Memory B cell (primary cell): ENCODE measurements around the gene SCAF11.

Experiments
- ATAC-seq: fragments of 150-1000 bp; cut with Tn5 transposase; 2 replicates; pipeline ENCODE4 v1.10.0; 2021; ENCODE audit warnings: low read depth, mild to moderate bottlenecking, moderate library complexity
- DNase-seq, 2 donors: peaks; one replicate each; pipeline ENCODE4 v3.0.0; 2022; ENCODE audit warnings: low spot score in 2 of 2
- H3K27ac Mint-ChIP-seq: one replicate; pipeline ENCODE4 v1.8.0; 2022; ENCODE audit warnings: mild to moderate bottlenecking, moderate library complexity, mixed read lengths
- H3K27me3 Mint-ChIP-seq: one replicate; pipeline ENCODE4 v1.8.0; 2022; ENCODE audit warnings: mixed read lengths
- H3K36me3 Mint-ChIP-seq: one replicate; pipeline ENCODE4 v1.8.0; 2022; ENCODE audit warnings: mild to moderate bottlenecking, mixed read lengths
- H3K4me1 Mint-ChIP-seq: one replicate; pipeline ENCODE4 v1.8.0; 2022; ENCODE audit warnings: mixed read lengths
- H3K4me3 Mint-ChIP-seq: one replicate; pipeline ENCODE4 v1.8.0; 2022; ENCODE audit warnings: mild to moderate bottlenecking, moderate library complexity, mixed read lengths
- H3K9me3 Mint-ChIP-seq: one replicate; pipeline ENCODE4 v1.8.0; 2022; ENCODE audit warnings: mixed read lengths

Gene SCAF11

GRCh38 chr12:45989721-45990467 lies 480 bp downstream of the SCAF11 start:
- peak; percentile 10 for ATAC-seq
- peak; percentile 43 to 63 for DNase-seq
- Mint-ChIP-seq H3K36me3 (peaks cover 18% of the 10 kb centered on the region), H3K4me1 (peaks cover 34% of the 10 kb centered on the region), H3K27ac (peak overlapping the region; percentile 98), H3K27me3 (no peaks in the 10 kb centered on the region), H3K9me3 (peaks cover 5% of the 10 kb centered on the region), H3K4me3 (peak overlapping the region; percentile 91)

- no peaks in the 10 kb centered on the region for H3K27me3 Mint-ChIP-seq
- H3K9me3 Mint-ChIP-seq = peaks cover 5% of the 10 kb centered on the region
- H3K36me3 Mint-ChIP-seq = peaks cover 20% of the 10 kb centered on the region
- H3K27ac Mint-ChIP-seq = peak overlapping the region; percentile 98
- no peak for DNase-seq
- H3K4me1 Mint-ChIP-seq = peaks cover 37% of the 10 kb centered on the region
- H3K4me3 Mint-ChIP-seq = peak overlapping the region; percentile 91
- ATAC-seq = no peak
These were observed 1.1 kb downstream of the SCAF11 start for GRCh38 chr12:45989287-45989686.

- DNase-seq = no peak
- Mint-ChIP-seq H3K36me3 (peaks cover 22% of the 10 kb centered on the region), H3K27me3 (no peaks in the 10 kb centered on the region), H3K27ac (no peak overlapping the region), H3K9me3 (peaks cover 5% of the 10 kb centered on the region), H3K4me3 (peak overlapping the region; percentile 35), H3K4me1 (peaks cover 43% of the 10 kb centered on the region)
- ATAC-seq = no peak
These were observed 2.1 kb downstream of the SCAF11 start for GRCh38 chr12:45988264-45988663.

GRCh38 chr12:45987340-45987727 lies 3.0 kb downstream of the SCAF11 start:
- Mint-ChIP-seq H3K27ac (peak overlapping the region; percentile 97), H3K36me3 (peaks cover 22% of the 10 kb centered on the region), H3K4me3 (peak overlapping the region; percentile 72), H3K9me3 (peaks cover 5% of the 10 kb centered on the region), H3K27me3 (no peaks in the 10 kb centered on the region), H3K4me1 (peaks cover 51% of the 10 kb centered on the region)
- DNase-seq = no peak
- ATAC-seq = no peak

GRCh38 chr12:45986641-45987339 lies 3.6 kb downstream of the SCAF11 start:
- H3K27ac Mint-ChIP-seq = peak overlapping the region; percentile 97
- H3K9me3 Mint-ChIP-seq = peaks cover 5% of the 10 kb centered on the region
- peaks cover 47% of the 10 kb centered on the region for H3K4me1 Mint-ChIP-seq
- H3K4me3 Mint-ChIP-seq = peak overlapping the region; percentile 72
- H3K27me3 Mint-ChIP-seq = no peaks in the 10 kb centered on the region
- ATAC-seq (peak; percentile 14), DNase-seq (peak; percentile 25 to 44)
- H3K36me3 Mint-ChIP-seq = peaks cover 22% of the 10 kb centered on the region

- ATAC-seq (no peak), DNase-seq (no peak)
- H3K4me3 Mint-ChIP-seq = peak overlapping the region; percentile 35
- H3K9me3 Mint-ChIP-seq = peaks cover 2% of the 10 kb centered on the region
- H3K27ac Mint-ChIP-seq = peak overlapping the region; percentile 31
- no peaks in the 10 kb centered on the region for H3K27me3 Mint-ChIP-seq
- H3K36me3 Mint-ChIP-seq = peaks cover 15% of the 10 kb centered on the region
- H3K4me1 Mint-ChIP-seq = peaks cover 59% of the 10 kb centered on the region
These were observed 9.1 kb downstream of the SCAF11 start for GRCh38 chr12:45981075-45981837.

- DNase-seq = no peak
- no peak for ATAC-seq
- no peak overlapping the region for H3K4me3 Mint-ChIP-seq
- peak overlapping the region; percentile 41 for H3K27ac Mint-ChIP-seq
- peaks cover 57% of the 10 kb centered on the region for H3K4me1 Mint-ChIP-seq
- peaks cover 10% of the 10 kb centered on the region for H3K36me3 Mint-ChIP-seq
- peaks cover 2% of the 10 kb centered on the region for H3K9me3 Mint-ChIP-seq
- H3K27me3 Mint-ChIP-seq = no peaks in the 10 kb centered on the region
These were observed 9.8 kb downstream of the SCAF11 start for GRCh38 chr12:45980540-45980939.

- H3K4me3 Mint-ChIP-seq = no peak overlapping the region
These were observed 12.3 kb downstream of the SCAF11 start for GRCh38 chr12:45978108-45978507.

GRCh38 chr12:45977620-45978019 lies 12.8 kb downstream of the SCAF11 start:
- Mint-ChIP-seq H3K9me3 (peaks cover 1% of the 10 kb centered on the region), H3K4me1 (peaks cover 59% of the 10 kb centered on the region), H3K27ac (peak overlapping the region; percentile 85), H3K36me3 (peaks cover 19% of the 10 kb centered on the region), H3K27me3 (no peaks in the 10 kb centered on the region), H3K4me3 (no peak overlapping the region)
- DNase-seq = no peak
- no peak for ATAC-seq

More at GRCh38 chr12:45978108-45978507, 12.3 kb downstream of the SCAF11 start:
- Mint-ChIP-seq H3K9me3 (no peaks in the 10 kb centered on the region), H3K27me3 (no peaks in the 10 kb centered on the region), H3K4me1 (peaks cover 60% of the 10 kb centered on the region), H3K27ac (peak overlapping the region; percentile 85), H3K36me3 (peaks cover 16% of the 10 kb centered on the region)
- ATAC-seq (no peak), DNase-seq (no peak)

GRCh38 chr12:45975506-45975905 lies 14.9 kb downstream of the SCAF11 start:
- peak overlapping the region; percentile 1 for H3K4me3 Mint-ChIP-seq
- H3K36me3 Mint-ChIP-seq = peaks cover 24% of the 10 kb centered on the region
- ATAC-seq (no peak), DNase-seq (no peak)
- peak overlapping the region; percentile 85 for H3K27ac Mint-ChIP-seq
- H3K4me1 Mint-ChIP-seq = peaks cover 51% of the 10 kb centered on the region
- H3K9me3 Mint-ChIP-seq = peaks cover 1% of the 10 kb centered on the region
- H3K27me3 Mint-ChIP-seq = no peaks in the 10 kb centered on the region

- Mint-ChIP-seq H3K27ac (peak overlapping the region; percentile 85), H3K27me3 (no peaks in the 10 kb centered on the region), H3K36me3 (peaks cover 27% of the 10 kb centered on the region), H3K4me1 (peaks cover 49% of the 10 kb centered on the region), H3K9me3 (peaks cover 1% of the 10 kb centered on the region), H3K4me3 (no peak overlapping the region)
- ATAC-seq (no peak), DNase-seq (no peak)
These were observed 15.5 kb downstream of the SCAF11 start for GRCh38 chr12:45974883-45975282.

GRCh38 chr12:45974171-45974719 lies 16.1 kb downstream of the SCAF11 start:
- H3K27ac Mint-ChIP-seq = peak overlapping the region; percentile 85
- peaks cover 28% of the 10 kb centered on the region for H3K36me3 Mint-ChIP-seq
- no peak for ATAC-seq
- H3K27me3 Mint-ChIP-seq = no peaks in the 10 kb centered on the region
- no peak overlapping the region for H3K4me3 Mint-ChIP-seq
- peaks cover 1% of the 10 kb centered on the region for H3K9me3 Mint-ChIP-seq
- H3K4me1 Mint-ChIP-seq = peaks cover 49% of the 10 kb centered on the region
- no peak for DNase-seq

- H3K36me3 Mint-ChIP-seq = peaks cover 29% of the 10 kb centered on the region
- H3K4me3 Mint-ChIP-seq = peak overlapping the region; percentile 58
- H3K9me3 Mint-ChIP-seq = peaks cover 1% of the 10 kb centered on the region
- ATAC-seq (peak; percentile 55), DNase-seq (no peak)
- H3K27me3 Mint-ChIP-seq = no peaks in the 10 kb centered on the region
- H3K4me1 Mint-ChIP-seq = peaks cover 51% of the 10 kb centered on the region
- H3K27ac Mint-ChIP-seq = peak overlapping the region; percentile 81
These were observed 16.8 kb downstream of the SCAF11 start for GRCh38 chr12:45973526-45973925.

- ATAC-seq = no peak
- Mint-ChIP-seq H3K36me3 (peaks cover 26% of the 10 kb centered on the region), H3K4me3 (no peak overlapping the region), H3K27ac (peak overlapping the region; percentile 84), H3K9me3 (peaks cover 1% of the 10 kb centered on the region), H3K27me3 (no peaks in the 10 kb centered on the region), H3K4me1 (peaks cover 34% of the 10 kb centered on the region)
- no peak for DNase-seq
These were observed 20.0 kb downstream of the SCAF11 start for GRCh38 chr12:45970391-45970790.
